ENCODE results near the gene TNNT1.

Gene TNNT1

GRCh38 chr19:55105237-55105636 is 43.8 kb downstream of the TNNT1 start:
- Histone ChIP-seq H3K36me3 (ENCODE audit: control insufficient read depth, insufficient read depth, low read length) (peaks cover 29% of the 10 kb centered on the region), H3K27ac (ENCODE audit: low read depth, low read length) (no peak overlapping the region), H3K9me3 (ENCODE audit: control insufficient read depth, insufficient read depth, low read length) (no peaks in the 10 kb centered on the region; the same call in 1 of the 2 replicates), H3K4me1 (ENCODE audit: control insufficient read depth, insufficient read depth, low read length) (no peaks in the 10 kb centered on the region), H3K27me3 (ENCODE audit: control insufficient read depth, insufficient read depth, low read length) (no peaks in the 10 kb centered on the region), H3K9ac (ENCODE audit: low read depth, low read length) (no peak overlapping the region), H3K4me3 (ENCODE audit: low read depth, low read length) (no peak overlapping the region)

- H3K4me3 ChIP-seq (ENCODE audit: low read depth, low read length), result no peak overlapping the region
- H3K9ac ChIP-seq (ENCODE audit: low read depth, low read length), result no peak overlapping the region
- no peaks in the 10 kb centered on the region; the same call in 1 of the 2 replicates for H3K9me3 ChIP-seq (ENCODE audit: control insufficient read depth, insufficient read depth, low read length)
- H3K4me1 ChIP-seq (ENCODE audit: control insufficient read depth, insufficient read depth, low read length), result no peaks in the 10 kb centered on the region
- no peak overlapping the region for H3K27ac ChIP-seq (ENCODE audit: low read depth, low read length)
- peaks cover 25% of the 10 kb centered on the region for H3K36me3 ChIP-seq (ENCODE audit: control insufficient read depth, insufficient read depth, low read length)
- H3K27me3 ChIP-seq (ENCODE audit: control insufficient read depth, insufficient read depth, low read length), result no peaks in the 10 kb centered on the region
Measured at GRCh38 chr19:55103190-55103589, 45.8 kb downstream of the TNNT1 start.

- Histone ChIP-seq H3K4me1 (ENCODE audit: control insufficient read depth, insufficient read depth, low read length) (no peaks in the 10 kb centered on the region), H3K9me3 (ENCODE audit: control insufficient read depth, insufficient read depth, low read length) (no peaks in the 10 kb centered on the region; the same call in 1 of the 2 replicates), H3K27me3 (ENCODE audit: control insufficient read depth, insufficient read depth, low read length) (no peaks in the 10 kb centered on the region), H3K36me3 (ENCODE audit: control insufficient read depth, insufficient read depth, low read length) (peaks cover 25% of the 10 kb centered on the region), H3K4me3 (ENCODE audit: low read depth, low read length) (no peak overlapping the region), H3K27ac (ENCODE audit: low read depth, low read length) (no peak overlapping the region), H3K9ac (ENCODE audit: low read depth, low read length) (no peak overlapping the region)
Measured at GRCh38 chr19:55101261-55101660, 47.7 kb downstream of the TNNT1 start.

- H3K9ac ChIP-seq (ENCODE audit: low read depth, low read length), result no peak overlapping the region
- peaks cover 7% of the 10 kb centered on the region; the same call in 1 of the 2 replicates for H3K4me1 ChIP-seq (ENCODE audit: control insufficient read depth, insufficient read depth, low read length)
- H3K36me3 ChIP-seq (ENCODE audit: control insufficient read depth, insufficient read depth, low read length), result peaks cover 31% of the 10 kb centered on the region
- H3K27ac ChIP-seq (ENCODE audit: low read depth, low read length), result no peak overlapping the region
- no peaks in the 10 kb centered on the region; the same call in 1 of the 2 replicates for H3K9me3 ChIP-seq (ENCODE audit: control insufficient read depth, insufficient read depth, low read length)
- H3K27me3 ChIP-seq (ENCODE audit: control insufficient read depth, insufficient read depth, low read length), result no peaks in the 10 kb centered on the region
- H3K4me3 ChIP-seq (ENCODE audit: low read depth, low read length), result no peak overlapping the region
Measured at GRCh38 chr19:55099557-55100506, 49.2 kb downstream of the TNNT1 start.

GRCh38 chr19:55098716-55099556 is 50.1 kb downstream of the TNNT1 start:
- Histone ChIP-seq H3K4me1 (ENCODE audit: control insufficient read depth, insufficient read depth, low read length) (peaks cover 12% of the 10 kb centered on the region; the same call in 1 of the 2 replicates), H3K27me3 (ENCODE audit: control insufficient read depth, insufficient read depth, low read length) (no peaks in the 10 kb centered on the region), H3K4me3 (ENCODE audit: low read depth, low read length) (no peak overlapping the region), H3K9me3 (ENCODE audit: control insufficient read depth, insufficient read depth, low read length) (no peaks in the 10 kb centered on the region; the same call in 1 of the 2 replicates), H3K36me3 (ENCODE audit: control insufficient read depth, insufficient read depth, low read length) (peaks cover 33% of the 10 kb centered on the region), H3K27ac (ENCODE audit: low read depth, low read length) (no peak overlapping the region), H3K9ac (ENCODE audit: low read depth, low read length) (no peak overlapping the region)

GRCh38 chr19:55097864-55098715 is 50.9 kb downstream of the TNNT1 start:
- Histone ChIP-seq H3K27ac (ENCODE audit: low read depth, low read length) (no peak overlapping the region), H3K9ac (ENCODE audit: low read depth, low read length) (no peak overlapping the region)

GRCh38 chr19:55096061-55096701 is 52.8 kb downstream of the TNNT1 start:
- Histone ChIP-seq H3K4me1 (ENCODE audit: control insufficient read depth, insufficient read depth, low read length) (peaks cover 18% of the 10 kb centered on the region; the same call in 1 of the 2 replicates), H3K4me3 (ENCODE audit: low read depth, low read length) (no peak overlapping the region), H3K27ac (ENCODE audit: low read depth, low read length) (no peak overlapping the region), H3K9me3 (ENCODE audit: control insufficient read depth, insufficient read depth, low read length) (no peaks in the 10 kb centered on the region), H3K27me3 (ENCODE audit: control insufficient read depth, insufficient read depth, low read length) (no peaks in the 10 kb centered on the region), H3K9ac (ENCODE audit: low read depth, low read length) (no peak overlapping the region), H3K36me3 (ENCODE audit: control insufficient read depth, insufficient read depth, low read length) (peaks cover 16% of the 10 kb centered on the region)

More at GRCh38 chr19:55097864-55098715, 50.9 kb downstream of the TNNT1 start:
- Histone ChIP-seq H3K27me3 (ENCODE audit: control insufficient read depth, insufficient read depth, low read length) (no peaks in the 10 kb centered on the region), H3K4me1 (ENCODE audit: control insufficient read depth, insufficient read depth, low read length) (peaks cover 12% of the 10 kb centered on the region; the same call in 1 of the 2 replicates), H3K4me3 (ENCODE audit: low read depth, low read length) (no peak overlapping the region), H3K36me3 (ENCODE audit: control insufficient read depth, insufficient read depth, low read length) (peaks cover 28% of the 10 kb centered on the region), H3K9me3 (ENCODE audit: control insufficient read depth, insufficient read depth, low read length) (no peaks in the 10 kb centered on the region)

GRCh38 chr19:55095260-55096060 is 53.5 kb downstream of the TNNT1 start:
- Histone ChIP-seq H3K9me3 (ENCODE audit: control insufficient read depth, insufficient read depth, low read length) (no peaks in the 10 kb centered on the region), H3K4me1 (ENCODE audit: control insufficient read depth, insufficient read depth, low read length) (peaks cover 18% of the 10 kb centered on the region; the same call in 1 of the 2 replicates), H3K27ac (ENCODE audit: low read depth, low read length) (no peak overlapping the region), H3K9ac (ENCODE audit: low read depth, low read length) (no peak overlapping the region), H3K4me3 (ENCODE audit: low read depth, low read length) (no peak overlapping the region), H3K36me3 (ENCODE audit: control insufficient read depth, insufficient read depth, low read length) (peaks cover 22% of the 10 kb centered on the region), H3K27me3 (ENCODE audit: control insufficient read depth, insufficient read depth, low read length) (no peaks in the 10 kb centered on the region)

- H3K27ac ChIP-seq (ENCODE audit: low read depth, low read length), result no peak overlapping the region
- peaks cover 18% of the 10 kb centered on the region; the same call in 1 of the 2 replicates for H3K4me1 ChIP-seq (ENCODE audit: control insufficient read depth, insufficient read depth, low read length)
- H3K9me3 ChIP-seq (ENCODE audit: control insufficient read depth, insufficient read depth, low read length), result no peaks in the 10 kb centered on the region
- H3K9ac ChIP-seq (ENCODE audit: low read depth, low read length), result no peak overlapping the region
- H3K36me3 ChIP-seq (ENCODE audit: control insufficient read depth, insufficient read depth, low read length), result peaks cover 22% of the 10 kb centered on the region
- no peaks in the 10 kb centered on the region for H3K27me3 ChIP-seq (ENCODE audit: control insufficient read depth, insufficient read depth, low read length)
- H3K4me3 ChIP-seq (ENCODE audit: low read depth, low read length), result no peak overlapping the region
Measured at GRCh38 chr19:55094456-55095259, 54.3 kb downstream of the TNNT1 start.

Measured in HUES48 (cell line).